ENCODE measurements around the gene MORC4.

DNA sequence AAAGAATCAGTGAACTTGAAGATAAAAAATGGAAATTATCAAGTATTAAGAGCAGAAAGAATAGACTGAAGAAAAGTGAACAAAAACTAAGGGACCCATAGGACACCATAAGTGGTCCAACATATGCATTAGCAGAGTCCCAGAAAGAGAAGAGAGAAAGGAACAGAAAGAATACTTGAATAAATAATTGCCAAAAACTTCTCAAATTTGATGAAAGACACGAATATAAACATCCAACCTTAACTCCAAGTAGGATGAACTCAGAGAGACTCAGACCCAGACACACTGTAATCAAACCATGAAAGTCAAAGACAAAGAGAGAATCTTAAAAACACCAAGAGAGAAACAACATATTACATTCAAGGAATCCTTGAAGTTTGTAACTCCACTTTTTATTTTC, 35.7 kb downstream of the MORC4 start:
- TF ChIP-seq, protein P1, sequence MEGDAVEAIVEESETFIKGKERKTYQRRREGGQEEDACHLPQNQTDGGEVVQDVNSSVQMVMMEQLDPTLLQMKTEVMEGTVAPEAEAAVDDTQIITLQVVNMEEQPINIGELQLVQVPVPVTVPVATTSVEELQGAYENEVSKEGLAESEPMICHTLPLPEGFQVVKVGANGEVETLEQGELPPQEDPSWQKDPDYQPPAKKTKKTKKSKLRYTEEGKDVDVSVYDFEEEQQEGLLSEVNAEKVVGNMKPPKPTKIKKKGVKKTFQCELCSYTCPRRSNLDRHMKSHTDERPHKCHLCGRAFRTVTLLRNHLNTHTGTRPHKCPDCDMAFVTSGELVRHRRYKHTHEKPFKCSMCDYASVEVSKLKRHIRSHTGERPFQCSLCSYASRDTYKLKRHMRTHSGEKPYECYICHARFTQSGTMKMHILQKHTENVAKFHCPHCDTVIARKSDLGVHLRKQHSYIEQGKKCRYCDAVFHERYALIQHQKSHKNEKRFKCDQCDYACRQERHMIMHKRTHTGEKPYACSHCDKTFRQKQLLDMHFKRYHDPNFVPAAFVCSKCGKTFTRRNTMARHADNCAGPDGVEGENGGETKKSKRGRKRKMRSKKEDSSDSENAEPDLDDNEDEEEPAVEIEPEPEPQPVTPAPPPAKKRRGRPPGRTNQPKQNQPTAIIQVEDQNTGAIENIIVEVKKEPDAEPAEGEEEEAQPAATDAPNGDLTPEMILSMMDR (IDR thresholded peaks at IDR 0.05; ENCODE audit: insufficient read depth, low read length, poor library complexity, severe bottlenecking) = no peak
- TF ChIP-seq EZH2phosphoT487 (conservative IDR thresholded peaks at IDR 0.05; ENCODE audit: low read length) = no peak
